Adrenal gland (tissue), 12 donors: Measurements from ENCODE around the gene ACRBP. TPM values are rescaled to one million over a fixed set of nuclear protein-coding genes. Genes with fewer than 3 reads are reported as not detected.

Experiments used
- DNase-seq, 7 donors: peaks; one replicate each; pipeline ENCODE4 v3.0.0-alpha.2; 2019 to 2020
- H3K27ac ChIP-seq, 5 donors: fragments of 200-600 bp; sonication (generic) in 4 of 5; 1 replicate in 3 of 5; 2 replicates in 2 of 5; pipeline versions ENCODE4 v1.5.1 to v1.8.0; 2016 to 2020; ENCODE audit warnings: mild to moderate bottlenecking in 1 of 5
- H3K27me3 ChIP-seq: fragments of 200-600 bp; 2 replicates; pipeline ENCODE4 v1.8.0; 2021
- H3K36me3 ChIP-seq, 2 donors: fragments of 200-600 bp; replicated peaks in 1 of 2; 1 replicate in 1 of 2; 2 replicates in 1 of 2; pipeline versions ENCODE4 v1.5.1 to v1.8.0; 2018 to 2022
- H3K4me1 ChIP-seq, 2 donors: fragments of 200-600 bp; replicated peaks in 1 of 2; 1 replicate in 1 of 2; 2 replicates in 1 of 2; pipeline versions ENCODE4 v1.5.1 to v1.8.0; 2018 to 2021
- H3K4me3 ChIP-seq, 4 donors: fragments of 200-600 bp; sonication (generic) in 3 of 4; one replicate each; pipeline ENCODE4 v1.5.1; 2016 to 2018
- H3K9me3 ChIP-seq, 3 donors: fragments of 200-600 bp; sonication (generic) in 1 of 3; replicated peaks in 1 of 3; 1 replicate in 2 of 3; 2 replicates in 1 of 3; pipeline versions ENCODE4 v1.5.1 to v1.8.0; 2016 to 2021
- CTCF ChIP-seq, 6 experiments: fragments of 450-650 bp in 4 of 6; fragments of 200-600 bp in 2 of 6; sonication (generic) in 1 of 6; IDR thresholded peaks; 1 replicate in 5 of 6; 2 replicates in 1 of 6; pipeline versions ENCODE4 v1.5.1 to v1.8.0; 2016 to 2021; ENCODE audit warnings: antibody characterized with exemption in 6 of 6, mild to moderate bottlenecking in 2 of 6, moderate library complexity in 1 of 6
- POLR2A ChIP-seq, 2 donors: fragments of 450-650 bp; IDR thresholded peaks; one replicate each; pipeline ENCODE4 v1.6.1; 2017; ENCODE audit warnings: antibody characterized with exemption in 2 of 2, mild to moderate bottlenecking in 2 of 2, moderate library complexity in 1 of 2
- WGBS, 4 donors: extraction: QIAGEN DNeasy Blood & Tissue Kit in 2 of 4; methylation state at CpG; one replicate each; pipeline versions ENCODE4 v1.1.5 to v1.1.7; 2013 to 2017; 5-methylcytosine and 5-hydroxymethylcytosine counted together
- intact Hi-C, 2 donors: fragments of 100-400 bp; cut with DNase I; formaldehyde crosslinking; loops; one replicate each; pipeline versions ENCODE4 v1.14.1 to v1.15.0; 2022 to 2023
- polyA plus RNA-seq, 3 donors: library from polyadenylated mRNA; stranded (reverse); fragments of 200-250 nt in 2 of 3; fragments of 350-450 nt in 1 of 3; fragmentation: Illumina TruSeq in 1 of 3; extraction: RNeasy Lipid Tissue Mini Kit (QIAGEN cat#74804) in 1 of 3; gene quantifications; one replicate each; pipeline ENCODE4 v1.2.3, GENCODE V29; 2013 to 2014
- total RNA-seq, 9 donors: library from RNA; depleted of rRNA in 4 of 9; stranded (reverse); fragments of >200 nt in 4 of 9; fragments of 120-200 nt in 1 of 9; fragmentation: NEBNext Ultra II Directional in 1 of 9; extraction: Animal tissue kit (Norgen Biotek cat#: 25700) in 1 of 9; gene quantifications; one replicate each; pipeline versions ENCODE4 v1.1.0 to v1.2.4, GENCODE V29; 2013 to 2023
- donor health status: healthy with polysubstance abuse.
- donor health status: Bipolar disorder and iron deficiency.
- donor health status: DM: yes; HTN: yes; CAD: no.
- donor health status: DM: no; HTN: no; CAD: no.
- donor health status: DM: no; HTN: no; CAD: no.
- donor health status: DM: yes; HTN: yes; CAD: no.

Gene ACRBP
- total and polyA plus RNA-seq, 12 donors, result 0.36 to 3.1 (median 1.3) TPM

DNA sequence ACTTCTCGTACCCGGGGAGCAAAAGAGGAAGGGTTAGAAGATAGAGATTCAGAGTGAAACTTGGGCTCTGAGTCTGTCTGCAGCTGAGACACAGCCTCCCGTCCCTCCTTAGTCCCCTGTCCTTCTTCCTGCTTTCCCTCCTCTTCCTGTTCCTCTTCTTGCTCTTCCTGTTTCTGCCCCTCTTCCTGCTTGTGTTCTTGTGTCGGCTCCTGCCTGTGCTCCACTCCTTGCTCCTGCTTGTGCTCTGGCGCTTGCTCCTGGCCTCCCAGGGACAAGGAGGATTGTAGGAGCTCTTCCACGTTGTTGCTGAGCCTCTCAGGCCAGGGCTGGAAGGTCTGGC lies 3.0 kb downstream of the ACRBP start:
- TF ChIP-seq POLR2A (IDR thresholded peaks at IDR 0.05) (no peak), CTCF (IDR thresholded peaks at IDR 0.05) (no peak)
- Histone ChIP-seq H3K36me3 (peaks cover 0 to 4% of the 10 kb centered on the region in 2 donors), H3K27me3 (no peaks in the 10 kb centered on the region), H3K4me3 (no peak overlapping the region), H3K9me3 (no peaks in the 10 kb centered on the region), H3K4me1 (no peaks in the 10 kb centered on the region), H3K27ac (peak overlapping the region in 2 of 5 donors; percentile 41 to 86)
- WGBS, 4 donors, result 52 to 64% (median 61%) methylated on average over 6 of the region's 6 CpGs
- peak in 2 of 7 donors; percentile 29 to 36 for DNase-seq
- intact Hi-C loops, result no loop called here

DNA sequence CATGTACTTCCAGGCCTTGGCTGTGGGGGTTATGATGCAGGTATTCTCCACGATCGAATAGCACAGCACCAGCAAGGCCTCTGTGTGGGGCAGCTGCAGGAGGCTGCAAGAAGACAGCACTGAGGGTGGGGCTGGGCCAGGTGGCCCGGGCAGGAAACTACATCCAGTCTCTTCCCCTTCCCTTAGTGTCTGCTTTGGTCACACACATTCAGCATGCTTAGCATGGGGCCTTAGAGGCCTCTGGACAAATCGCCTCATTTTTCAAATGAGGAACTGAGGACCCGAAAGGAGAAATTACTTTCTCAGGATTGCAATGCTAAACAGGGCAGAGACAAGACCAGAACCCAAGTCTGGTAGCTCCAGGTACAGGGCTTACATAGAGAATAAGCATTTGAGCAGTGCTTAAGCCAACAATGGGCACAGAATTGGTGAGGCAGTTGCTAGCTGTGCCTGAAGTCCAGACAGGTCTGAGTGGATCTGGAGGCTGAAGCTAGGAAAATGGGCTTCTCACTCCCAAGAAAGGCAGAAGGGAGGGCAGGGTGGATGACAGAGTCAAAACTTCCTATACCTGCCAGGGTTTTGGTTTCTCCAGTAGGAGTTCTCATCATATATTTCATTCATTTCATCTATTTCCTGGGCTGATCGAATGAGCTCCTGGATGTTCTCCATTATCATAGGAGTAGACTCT lies 3.5 kb downstream of the ACRBP start:
- Histone ChIP-seq H3K27ac (peak overlapping the region in 2 of 5 donors; percentile 41 to 86), H3K27me3 (no peaks in the 10 kb centered on the region), H3K4me1 (no peaks in the 10 kb centered on the region), H3K4me3 (no peak overlapping the region), H3K9me3 (no peaks in the 10 kb centered on the region), H3K36me3 (peaks cover 0 to 4% of the 10 kb centered on the region in 2 donors)
- TF ChIP-seq CTCF (IDR thresholded peaks at IDR 0.05) (no peak), POLR2A (IDR thresholded peaks at IDR 0.05) (no peak)
- intact Hi-C loops, result no loop called here
- WGBS, 4 donors, result 74 to 78% (median 75%) methylated on average over 4 to 6 of the region's 6 CpGs
- DNase-seq, result peak in 2 of 7 donors; percentile 23 to 38

- H3K36me3 ChIP-seq, result no peaks in the 10 kb centered on the region
- H3K4me1 ChIP-seq, result no peaks in the 10 kb centered on the region
- H3K27ac ChIP-seq, result no peak overlapping the region
- 56 to 64% (median 59%) methylated on average over 4 of the region's 4 CpGs for WGBS, 4 donors
- no peak for DNase-seq
- TF ChIP-seq POLR2A (IDR thresholded peaks at IDR 0.05) (no peak), CTCF (IDR thresholded peaks at IDR 0.05) (no peak)
- H3K9me3 ChIP-seq, result no peaks in the 10 kb centered on the region
- H3K27me3 ChIP-seq, result no peaks in the 10 kb centered on the region
- intact Hi-C loops, result no loop called here
- no peak overlapping the region for H3K4me3 ChIP-seq
Measured at GRCh38 chr12:6641131-6641530, 6.1 kb downstream of the ACRBP start.

GRCh38 chr12:6640497-6640896 lies 6.7 kb downstream of the ACRBP start:
- intact Hi-C loops, result no loop called here
- H3K36me3 ChIP-seq, result no peaks in the 10 kb centered on the region
- WGBS, 4 donors, result 88 to 96% (median 90%) methylated on average over 4 of the region's 4 CpGs
- no peak for DNase-seq
- H3K4me3 ChIP-seq, result no peak overlapping the region
- H3K27me3 ChIP-seq, result no peaks in the 10 kb centered on the region
- no peak for TF ChIP-seq POLR2A (IDR thresholded peaks at IDR 0.05)
- no peak for TF ChIP-seq CTCF (IDR thresholded peaks at IDR 0.05)
- no peak overlapping the region for H3K27ac ChIP-seq
- no peaks in the 10 kb centered on the region for H3K4me1 ChIP-seq
- no peaks in the 10 kb centered on the region for H3K9me3 ChIP-seq
